GM12892 (cell line): ENCODE results near the gene PTPRN2.

ENCODE experiments used
- POLR2A ChIP-seq: IDR thresholded peaks from 2 replicates; pipeline ENCODE4 v1.6.1; 2011; ENCODE audit warnings: low read depth, low read length, control low read depth
- POLR2AphosphoS5 ChIP-seq: IDR thresholded peaks from 2 replicates; pipeline ENCODE4 v1.6.1; 2011; ENCODE audit warnings: low read depth, low read length, control low read depth
- TAF1 ChIP-seq: IDR thresholded peaks from 2 replicates; pipeline ENCODE4 v1.6.1; 2011; ENCODE audit warnings: low read depth, mild to moderate bottlenecking, control low read depth, low read length, borderline replicate concordance

GRCh38 chr7:157661611-157661975 is 926.0 kb downstream of the PTPRN2 start:
- no peak for TF ChIP-seq TAF1
- TF ChIP-seq POLR2AphosphoS5 = no peak
- TF ChIP-seq POLR2A = no peak
